Suprapubic skin (tissue), 4 donors: ENCODE data around the gene EIF1AD. TPM values are rescaled to one million over a fixed set of nuclear protein-coding genes. Genes with fewer than 3 reads are reported as not detected.
"Not testable (repeated sequence)": the region's sequence is repeated elsewhere in the genome, so short reads cannot be mapped to it uniquely, and the experiment has no call there.

Source experiments
- DNase-seq, 2 donors: peaks; one replicate each; pipeline ENCODE4 v3.0.0-alpha.2; 2019; ENCODE audit warnings: low spot score in 2 of 2
- H3K27ac ChIP-seq: fragments of 200-600 bp; sonication (generic); one replicate; pipeline ENCODE4 v1.5.1; 2019
- H3K27me3 ChIP-seq: fragments of 200-600 bp; sonication (generic); one replicate; pipeline ENCODE4 v1.5.1; 2019
- H3K36me3 ChIP-seq: fragments of 200-600 bp; sonication (generic); one replicate; pipeline ENCODE4 v1.5.1; 2019
- H3K4me1 ChIP-seq: fragments of 200-600 bp; sonication (generic); one replicate; pipeline ENCODE4 v1.5.1; 2019
- H3K4me3 ChIP-seq: fragments of 200-600 bp; sonication (generic); one replicate; pipeline ENCODE4 v1.5.1; 2019; ENCODE audit warnings: mild to moderate bottlenecking
- H3K9me3 ChIP-seq: fragments of 200-600 bp; sonication (generic); one replicate; pipeline ENCODE4 v1.5.1; 2019
- CTCF ChIP-seq, 2 donors: fragments of 200-600 bp in 1 of 2; fragments of 450-650 bp in 1 of 2; sonication (generic) in 1 of 2; IDR thresholded peaks; one replicate each; pipeline ENCODE4 v1.5.1; 2016 to 2019; ENCODE audit warnings: antibody characterized with exemption in 2 of 2, mild to moderate bottlenecking in 1 of 2, moderate library complexity in 1 of 2
- EP300 ChIP-seq: sonication (generic); formaldehyde crosslinking; IDR thresholded peaks from one replicate; pipeline ENCODE4 v1.6.1; 2017; ENCODE audit warnings: antibody characterized with exemption
- POLR2A ChIP-seq, 2 donors: fragments of 450-650 bp; IDR thresholded peaks; one replicate each; pipeline ENCODE4 v1.6.1; 2017; ENCODE audit warnings: antibody characterized with exemption in 2 of 2, mild to moderate bottlenecking in 2 of 2, moderate library complexity in 2 of 2
- POLR2AphosphoS5 ChIP-seq, 3 donors: sonication (generic); formaldehyde crosslinking; IDR thresholded peaks; one replicate each; pipeline ENCODE4 v1.6.1; 2017; ENCODE audit warnings: antibody characterized with exemption in 3 of 3
- WGBS: methylation state at CpG from one replicate; pipeline ENCODE4 v1.1.5; 2018; 5-methylcytosine and 5-hydroxymethylcytosine counted together
- total RNA-seq, 4 donors: library from RNA; depleted of rRNA; stranded (reverse); fragments of >200 nt; gene quantifications; one replicate each; pipeline ENCODE4 v1.1.0, GENCODE V29; 2016

Gene EIF1AD
- total RNA-seq, 4 donors from 2014 or later, result 51.8 to 61.6 (median 55.9) TPM

GRCh38 chr11:66032957-66033735, 31.2 kb upstream of the EIF1AD start:
- no peaks in the 10 kb centered on the region for H3K4me1 ChIP-seq
- no peaks in the 10 kb centered on the region for H3K9me3 ChIP-seq
- peaks cover 5% of the 10 kb centered on the region for H3K27me3 ChIP-seq
- TF ChIP-seq EP300 (no peak), POLR2AphosphoS5 (IDR thresholded peaks at IDR 0.05) (no peak), POLR2A (IDR thresholded peaks at IDR 0.05) (no peak), CTCF (IDR thresholded peaks at IDR 0.05) (no peak)
- no peak overlapping the region for H3K4me3 ChIP-seq
- WGBS, result 88% methylated on average over 8 of the region's 8 CpGs
- DNase-seq, result no peak
- H3K36me3 ChIP-seq, result no peaks in the 10 kb centered on the region
- H3K27ac ChIP-seq, result no peak overlapping the region

GRCh38 chr11:66026017-66026529, 24.1 kb upstream of the EIF1AD start, which contains the start of gene CATSPER1:
TSS of gene CATSPER1 (minus strand) at chr11:66026479. CDS start at chr11:66026379, 100 bp downstream.
- no peak for DNase-seq
- 93% methylated on average over 18 of the region's 18 CpGs for WGBS

GRCh38 chr11:66023186-66023440, 21.2 kb upstream of the EIF1AD start:
- not testable (repeated sequence) for H3K4me3 ChIP-seq

More at GRCh38 chr11:66026017-66026529, 24.1 kb upstream of the EIF1AD start, which contains the start of gene CATSPER1:
- Histone ChIP-seq H3K36me3 (no peaks in the 10 kb centered on the region), H3K4me3 (no peak within 1 kb of the TSS), H3K27ac (no peak within 1 kb of the TSS), H3K9me3 (no peaks in the 10 kb centered on the region), H3K4me1 (peaks cover 9% of the 10 kb centered on the region), H3K27me3 (peaks cover 10% of the 10 kb centered on the region)
- TF ChIP-seq EP300 (no peak), POLR2A (IDR thresholded peaks at IDR 0.05) (no peak), POLR2AphosphoS5 (IDR thresholded peaks at IDR 0.05) (no peak), CTCF (IDR thresholded peaks at IDR 0.05) (no peak)

GRCh38 chr11:66022401-66023185, 20.6 kb upstream of the EIF1AD start:
- WGBS, result 21% methylated on average over 40 of the region's 46 CpGs

More at GRCh38 chr11:66023186-66023440, 21.2 kb upstream of the EIF1AD start:
- not testable (repeated sequence) for DNase-seq, H3K27ac ChIP-seq, H3K9me3 ChIP-seq, H3K4me1 ChIP-seq, H3K36me3 ChIP-seq, H3K27me3 ChIP-seq
- WGBS, result 94% methylated on average over 5 of the region's 5 CpGs

More at GRCh38 chr11:66022401-66023185, 20.6 kb upstream of the EIF1AD start:
- Histone ChIP-seq H3K36me3 (no peaks in the 10 kb centered on the region), H3K9me3 (no peaks in the 10 kb centered on the region), H3K4me1 (peaks cover 9% of the 10 kb centered on the region), H3K4me3 (peak overlapping the region; percentile 21), H3K27me3 (peaks cover 10% of the 10 kb centered on the region), H3K27ac (no peak overlapping the region)
- DNase-seq, result peak in 1 of 2 donors; percentile 84
- TF ChIP-seq CTCF (IDR thresholded peaks at IDR 0.05) (peak; percentile 72 to 97), POLR2AphosphoS5 (IDR thresholded peaks at IDR 0.05) (no peak), EP300 (no peak), POLR2A (IDR thresholded peaks at IDR 0.05) (no peak)
